ENCODE results near the gene LOX.

Gene LOX

GRCh38 chr5:122030251-122030650, 47.8 kb downstream of the LOX start:
- no peak overlapping the region for H3K9ac ChIP-seq (ENCODE audit: low read length)
- peaks cover 3% of the 10 kb centered on the region for H3K36me3 ChIP-seq (ENCODE audit: control insufficient read depth, insufficient read depth, low read length)
- H3K27ac ChIP-seq (ENCODE audit: low read depth, low read length), result no peak overlapping the region
- H3K4me3 ChIP-seq (ENCODE audit: low read length), result no peak overlapping the region
- H3K27me3 ChIP-seq (ENCODE audit: control insufficient read depth, insufficient read depth, low read length), result no peaks in the 10 kb centered on the region
- no peaks in the 10 kb centered on the region for H3K4me1 ChIP-seq (ENCODE audit: control insufficient read depth, insufficient read depth, low read length)

DNA sequence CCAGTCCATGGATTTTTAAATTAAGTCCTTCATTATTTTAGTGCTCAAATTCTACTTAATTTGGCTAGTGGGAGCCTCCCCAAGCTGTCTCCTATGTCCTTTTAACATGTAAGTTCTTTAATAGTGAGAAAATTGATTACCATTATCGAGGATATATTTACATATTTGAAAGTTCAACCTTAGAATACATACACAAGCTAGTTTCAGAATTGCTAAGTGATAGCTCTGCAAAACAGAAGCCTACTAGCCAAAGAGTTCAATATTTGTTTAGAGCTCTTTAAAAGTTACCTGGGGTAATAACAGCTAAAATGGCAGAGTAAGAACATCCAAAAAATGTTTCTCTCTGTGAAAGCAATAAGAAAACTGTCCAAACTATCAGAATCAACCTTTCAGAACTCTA, 48.2 kb downstream of the LOX start:
- H3K4me3 ChIP-seq (ENCODE audit: low read length), result no peak overlapping the region
- H3K27ac ChIP-seq (ENCODE audit: low read depth, low read length), result no peak overlapping the region
- H3K9ac ChIP-seq (ENCODE audit: low read length), result no peak overlapping the region
- H3K27me3 ChIP-seq (ENCODE audit: control insufficient read depth, insufficient read depth, low read length), result no peaks in the 10 kb centered on the region
- peaks cover 3% of the 10 kb centered on the region for H3K36me3 ChIP-seq (ENCODE audit: control insufficient read depth, insufficient read depth, low read length)
- H3K4me1 ChIP-seq (ENCODE audit: control insufficient read depth, insufficient read depth, low read length), result no peaks in the 10 kb centered on the region

DNA sequence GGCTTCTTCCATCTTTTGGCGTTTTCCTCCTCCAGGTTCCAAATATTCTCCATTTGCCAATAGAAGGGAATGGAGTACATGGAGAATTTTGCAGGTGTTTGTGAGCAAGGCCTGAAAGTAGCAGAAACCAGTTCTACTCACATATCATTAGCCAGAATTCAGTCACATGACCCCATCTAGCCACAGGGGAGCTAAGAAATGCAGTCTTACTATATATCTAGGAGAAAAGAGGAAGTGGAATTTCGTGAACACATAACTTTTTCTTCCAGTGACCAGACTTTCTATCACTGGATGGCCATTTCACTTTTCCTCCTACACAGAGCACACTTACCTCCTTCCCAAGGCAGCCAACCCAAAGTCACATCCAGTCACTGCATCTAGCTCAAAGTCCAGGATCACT, 55.1 kb downstream of the LOX start:
- Histone ChIP-seq H3K36me3 (ENCODE audit: control insufficient read depth, insufficient read depth, low read length) (peaks cover 6% of the 10 kb centered on the region), H3K27ac (ENCODE audit: low read depth, low read length) (no peak overlapping the region), H3K4me3 (ENCODE audit: low read length) (no peak overlapping the region), H3K4me1 (ENCODE audit: control insufficient read depth, insufficient read depth, low read length) (no peaks in the 10 kb centered on the region), H3K27me3 (ENCODE audit: control insufficient read depth, insufficient read depth, low read length) (no peaks in the 10 kb centered on the region), H3K9ac (ENCODE audit: low read length) (no peak overlapping the region)

- H3K27ac ChIP-seq (ENCODE audit: low read depth, low read length), result no peak overlapping the region
Observed at GRCh38 chr5:122019919-122020590, 58.0 kb downstream of the LOX start.

GRCh38 chr5:122015471-122015870, 62.6 kb downstream of the LOX start:
- no peaks in the 10 kb centered on the region for H3K4me1 ChIP-seq (ENCODE audit: control insufficient read depth, insufficient read depth, low read length)
- H3K4me3 ChIP-seq (ENCODE audit: low read length), result no peak overlapping the region
- no peak overlapping the region for H3K9ac ChIP-seq (ENCODE audit: low read length)
- H3K36me3 ChIP-seq (ENCODE audit: control insufficient read depth, insufficient read depth, low read length), result no peaks in the 10 kb centered on the region
- H3K27me3 ChIP-seq (ENCODE audit: control insufficient read depth, insufficient read depth, low read length), result no peaks in the 10 kb centered on the region
- no peak overlapping the region for H3K27ac ChIP-seq (ENCODE audit: low read depth, low read length)

More at GRCh38 chr5:122019919-122020590, 58.0 kb downstream of the LOX start:
- peaks cover 2% of the 10 kb centered on the region for H3K36me3 ChIP-seq (ENCODE audit: control insufficient read depth, insufficient read depth, low read length)
- no peaks in the 10 kb centered on the region for H3K27me3 ChIP-seq (ENCODE audit: control insufficient read depth, insufficient read depth, low read length)
- no peak overlapping the region for H3K9ac ChIP-seq (ENCODE audit: low read length)
- no peak overlapping the region for H3K4me3 ChIP-seq (ENCODE audit: low read length)
- H3K4me1 ChIP-seq (ENCODE audit: control insufficient read depth, insufficient read depth, low read length), result no peaks in the 10 kb centered on the region

GRCh38 chr5:122014236-122014935, 63.7 kb downstream of the LOX start:
- Histone ChIP-seq H3K9ac (ENCODE audit: low read length) (no peak overlapping the region), H3K4me1 (ENCODE audit: control insufficient read depth, insufficient read depth, low read length) (no peaks in the 10 kb centered on the region), H3K27ac (ENCODE audit: low read depth, low read length) (no peak overlapping the region), H3K36me3 (ENCODE audit: control insufficient read depth, insufficient read depth, low read length) (no peaks in the 10 kb centered on the region), H3K4me3 (ENCODE audit: low read length) (no peak overlapping the region), H3K27me3 (ENCODE audit: control insufficient read depth, insufficient read depth, low read length) (no peaks in the 10 kb centered on the region)
